Gastrocnemius medialis (tissue), 4 donors: ENCODE data around the gene PVRIG.

Experiments used
- POLR2A ChIP-seq, 2 donors: fragments of 450-650 bp; IDR thresholded peaks; one replicate each; pipeline ENCODE4 v1.6.1; 2017; ENCODE audit warnings: antibody characterized with exemption in 2 of 2, mild to moderate bottlenecking in 2 of 2, moderate library complexity in 2 of 2
- TF ChIP-seq, protein P1 (sequence below), 5 experiments: fragments of 450-650 bp in 3 of 5; fragments of 200-600 bp in 2 of 5; sonication (generic) in 2 of 5; IDR thresholded peaks in 4 of 5; conservative IDR thresholded peaks in 1 of 5; 1 replicate in 4 of 5; 2 replicates in 1 of 5; pipeline ENCODE4 v1.5.1; 2016 to 2019; ENCODE audit warnings: antibody characterized with exemption in 5 of 5, mild to moderate bottlenecking in 3 of 5, moderate library complexity in 3 of 5

DNA sequence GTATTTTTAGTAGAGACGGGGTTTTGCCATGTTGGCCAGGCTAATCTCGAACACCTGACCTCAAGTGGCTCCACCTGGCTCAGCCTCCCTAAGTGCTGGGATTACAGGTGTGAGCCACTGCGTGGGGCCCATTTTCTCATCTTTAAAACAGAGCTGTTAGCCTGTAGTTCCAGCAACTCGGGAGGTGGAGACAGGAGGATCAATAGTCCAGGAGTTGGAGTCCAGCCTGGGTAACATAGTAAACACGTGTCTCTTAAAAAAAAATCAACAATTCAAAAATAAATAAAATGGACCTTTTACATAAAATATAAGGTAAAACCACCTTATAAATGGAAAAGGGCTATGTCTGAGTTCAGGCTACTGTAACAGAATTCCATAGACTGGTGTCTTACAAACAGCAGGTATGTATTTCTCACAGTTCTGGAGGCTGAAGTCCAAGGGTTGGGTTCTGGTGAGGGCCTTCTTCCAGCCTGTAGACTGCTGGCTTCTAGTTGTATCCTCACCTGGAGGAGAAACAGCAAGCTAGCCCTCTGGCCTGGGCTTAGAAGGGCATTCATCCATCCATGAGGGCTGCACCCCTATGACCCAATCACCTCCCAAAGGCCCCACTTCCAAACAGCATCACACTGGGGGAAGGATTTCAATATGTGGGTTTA is 7.0 kb upstream of the PVRIG start:
- TF ChIP-seq, protein P1, sequence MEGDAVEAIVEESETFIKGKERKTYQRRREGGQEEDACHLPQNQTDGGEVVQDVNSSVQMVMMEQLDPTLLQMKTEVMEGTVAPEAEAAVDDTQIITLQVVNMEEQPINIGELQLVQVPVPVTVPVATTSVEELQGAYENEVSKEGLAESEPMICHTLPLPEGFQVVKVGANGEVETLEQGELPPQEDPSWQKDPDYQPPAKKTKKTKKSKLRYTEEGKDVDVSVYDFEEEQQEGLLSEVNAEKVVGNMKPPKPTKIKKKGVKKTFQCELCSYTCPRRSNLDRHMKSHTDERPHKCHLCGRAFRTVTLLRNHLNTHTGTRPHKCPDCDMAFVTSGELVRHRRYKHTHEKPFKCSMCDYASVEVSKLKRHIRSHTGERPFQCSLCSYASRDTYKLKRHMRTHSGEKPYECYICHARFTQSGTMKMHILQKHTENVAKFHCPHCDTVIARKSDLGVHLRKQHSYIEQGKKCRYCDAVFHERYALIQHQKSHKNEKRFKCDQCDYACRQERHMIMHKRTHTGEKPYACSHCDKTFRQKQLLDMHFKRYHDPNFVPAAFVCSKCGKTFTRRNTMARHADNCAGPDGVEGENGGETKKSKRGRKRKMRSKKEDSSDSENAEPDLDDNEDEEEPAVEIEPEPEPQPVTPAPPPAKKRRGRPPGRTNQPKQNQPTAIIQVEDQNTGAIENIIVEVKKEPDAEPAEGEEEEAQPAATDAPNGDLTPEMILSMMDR (IDR thresholded peaks at IDR 0.05 in 4 of 5, conservative IDR thresholded peaks at IDR 0.05 in 1 of 5): no peak
- TF ChIP-seq POLR2A (IDR thresholded peaks at IDR 0.05): no peak
